Neural progenitor cell (in vitro differentiated cells): ENCODE measurements around the gene SRRM2. TPM values are rescaled to one million over a fixed set of nuclear protein-coding genes. Genes with fewer than 3 reads are reported as not detected.

Source experiments
- DNase-seq: peaks from one replicate; pipeline ENCODE4 v3.0.0-alpha.2; 2016; ENCODE audit warnings: low spot score
- H2AFZ ChIP-seq: fragments of 200-600 bp; sonication (generic); replicated peaks from 2 replicates; pipeline ENCODE4 v1.6.1; 2016; ENCODE audit warnings: antibody characterized with exemption
- H3F3A ChIP-seq: fragments of 200-600 bp; sonication (generic); 2 replicates; pipeline ENCODE4 v1.6.1; 2016; ENCODE audit warnings: antibody characterized with exemption, low read depth
- H3K27ac ChIP-seq: fragments of 200-600 bp; sonication (generic); 2 replicates; pipeline ENCODE4 v1.5.1; 2016; ENCODE audit warnings: mild to moderate bottlenecking
- H3K27me3 ChIP-seq: fragments of 200-600 bp; sonication (generic); 2 replicates; pipeline ENCODE4 v1.6.1; 2016; ENCODE audit warnings: mild to moderate bottlenecking, moderate library complexity
- H3K36me3 ChIP-seq: fragments of 200-600 bp; sonication (generic); 2 replicates; pipeline ENCODE4 v1.5.1; 2016
- H3K4me1 ChIP-seq: fragments of 200-600 bp; sonication (generic); 2 replicates; pipeline ENCODE4 v1.6.1; 2016; ENCODE audit warnings: mixed run types
- H3K4me2 ChIP-seq: fragments of 200-600 bp; sonication (generic); 2 replicates; pipeline ENCODE4 v1.6.1; 2016
- H3K4me3 ChIP-seq: fragments of 200-600 bp; sonication (generic); 2 replicates; pipeline ENCODE4 v1.5.1; 2016
- H3K79me2 ChIP-seq: fragments of 200-600 bp; sonication (generic); 2 replicates; pipeline ENCODE4 v1.6.1; 2016; ENCODE audit warnings: low read depth
- H3K9ac ChIP-seq: fragments of 200-600 bp; sonication (generic); 2 replicates; pipeline ENCODE4 v1.6.1; 2016
- H3K9me3 ChIP-seq: fragments of 200-600 bp; sonication (generic); 2 replicates; pipeline ENCODE4 v1.5.1; 2016; ENCODE audit warnings: low read depth
- H4K20me1 ChIP-seq: fragments of 200-600 bp; sonication (generic); 2 replicates; pipeline ENCODE4 v1.6.1; 2016; ENCODE audit warnings: low read depth
- H3K27ac Mint-ChIP-seq: 3 replicates; pipeline ENCODE4 v1.8.0; 2021; ENCODE audit warnings: mixed read lengths
- H3K27me3 Mint-ChIP-seq: 2 replicates; pipeline ENCODE4 v1.8.0; 2022; ENCODE audit warnings: low read depth, mild to moderate bottlenecking, inconsistent platforms, moderate library complexity, mixed read lengths; ENCODE audit not compliant: insufficient read depth
- H3K36me3 Mint-ChIP-seq: 3 replicates; pipeline ENCODE4 v1.8.0; 2021; ENCODE audit warnings: mixed read lengths
- H3K4me1 Mint-ChIP-seq: 3 replicates; pipeline ENCODE4 v1.8.0; 2021; ENCODE audit warnings: mixed read lengths
- H3K4me3 Mint-ChIP-seq: 3 replicates; pipeline ENCODE4 v1.8.0; 2021; ENCODE audit warnings: mild to moderate bottlenecking, moderate library complexity, mixed read lengths
- H3K9me3 Mint-ChIP-seq: 3 replicates; pipeline ENCODE4 v1.8.0; 2020; ENCODE audit warnings: mixed read lengths
- CTCF ChIP-seq: fragments of 200-600 bp; sonication (generic); IDR thresholded peaks from 2 replicates; pipeline ENCODE4 v1.5.1; 2017; ENCODE audit warnings: antibody characterized with exemption, mild to moderate bottlenecking
- EZH2 ChIP-seq: fragments of 200-600 bp; sonication (generic); IDR thresholded peaks from 2 replicates; pipeline ENCODE4 v1.6.1; 2017; ENCODE audit warnings: antibody characterized with exemption, mild to moderate bottlenecking, moderate library complexity
- EZH2phosphoT487 ChIP-seq: fragments of 200-600 bp; sonication (generic); IDR thresholded peaks from 2 replicates; pipeline ENCODE4 v1.6.1; 2017; ENCODE audit warnings: antibody characterized with exemption
- total RNA-seq: library from RNA; depleted of rRNA; stranded (reverse); fragments of >200 nt; gene quantifications from 2 replicates; pipeline ENCODE4 v1.2.3, GENCODE V29; 2015; ENCODE audit warnings: low replicate concordance

SRRM2 gene
- total RNA-seq, 1 donor from 2014 or later = 82.3 TPM

- no peaks in the 10 kb centered on the region for H3K36me3 ChIP-seq
- H4K20me1 ChIP-seq = no peaks in the 10 kb centered on the region
- H3K79me2 ChIP-seq = no peaks in the 10 kb centered on the region
- no peaks in the 10 kb centered on the region for H3K36me3 Mint-ChIP-seq
- H3K4me1 ChIP-seq = no peaks in the 10 kb centered on the region
- H3K27me3 Mint-ChIP-seq = no peaks in the 10 kb centered on the region
- no peak overlapping the region for H3K27ac Mint-ChIP-seq
- H3K4me3 ChIP-seq = no peak overlapping the region
- no peak overlapping the region for H3K4me2 ChIP-seq
- H2AFZ ChIP-seq = no peak overlapping the region
- DNase-seq = no peak
- no peak for TF ChIP-seq CTCF
- no peak for TF ChIP-seq EZH2
- TF ChIP-seq EZH2phosphoT487 = no peak
- no peaks in the 10 kb centered on the region for H3F3A ChIP-seq
- H3K9me3 ChIP-seq = no peaks in the 10 kb centered on the region
- no peak overlapping the region for H3K27ac ChIP-seq
- no peak overlapping the region for H3K4me3 Mint-ChIP-seq
- no peaks in the 10 kb centered on the region for H3K27me3 ChIP-seq
- no peaks in the 10 kb centered on the region for H3K9me3 Mint-ChIP-seq
- H3K9ac ChIP-seq = no peak overlapping the region
- no peaks in the 10 kb centered on the region for H3K4me1 Mint-ChIP-seq
Measured at GRCh38 chr16:2704983-2705275, 47.5 kb upstream of the SRRM2 start.

GRCh38 chr16:2705351-2705750 lies 47.1 kb upstream of the SRRM2 start:
- Histone ChIP-seq H2AFZ (no peak overlapping the region), H3K9ac (no peak overlapping the region), H3K36me3 (no peaks in the 10 kb centered on the region), H3K27me3 (no peaks in the 10 kb centered on the region), H3F3A (no peaks in the 10 kb centered on the region), H3K4me3 (no peak overlapping the region), H3K4me1 (no peaks in the 10 kb centered on the region), H3K4me2 (no peak overlapping the region), H3K79me2 (no peaks in the 10 kb centered on the region), H4K20me1 (no peaks in the 10 kb centered on the region), H3K27ac (no peak overlapping the region), H3K9me3 (no peaks in the 10 kb centered on the region)
- H3K9me3 Mint-ChIP-seq = no peaks in the 10 kb centered on the region
- no peaks in the 10 kb centered on the region for H3K4me1 Mint-ChIP-seq
- TF ChIP-seq EZH2 (no peak), EZH2phosphoT487 (no peak), CTCF (no peak)
- no peaks in the 10 kb centered on the region for H3K27me3 Mint-ChIP-seq
- no peaks in the 10 kb centered on the region for H3K36me3 Mint-ChIP-seq
- DNase-seq = no peak
- no peak overlapping the region for H3K27ac Mint-ChIP-seq
- H3K4me3 Mint-ChIP-seq = no peak overlapping the region

- TF ChIP-seq EZH2phosphoT487 = no peak
- TF ChIP-seq CTCF = no peak
- no peak for TF ChIP-seq EZH2
- no peaks in the 10 kb centered on the region for H3K9me3 Mint-ChIP-seq
Measured at GRCh38 chr16:2706085-2706484, 46.4 kb upstream of the SRRM2 start.

More at GRCh38 chr16:2706085-2706484, 46.4 kb upstream of the SRRM2 start:
- Histone ChIP-seq H4K20me1 (no peaks in the 10 kb centered on the region), H3K9ac (no peak overlapping the region), H2AFZ (no peak overlapping the region), H3K79me2 (no peaks in the 10 kb centered on the region), H3K4me1 (no peaks in the 10 kb centered on the region), H3K27ac (no peak overlapping the region), H3K27me3 (no peaks in the 10 kb centered on the region), H3K4me3 (no peak overlapping the region), H3K4me2 (no peak overlapping the region), H3K9me3 (no peaks in the 10 kb centered on the region), H3F3A (no peaks in the 10 kb centered on the region), H3K36me3 (no peaks in the 10 kb centered on the region)
- H3K4me1 Mint-ChIP-seq = no peaks in the 10 kb centered on the region
- no peaks in the 10 kb centered on the region for H3K27me3 Mint-ChIP-seq
- no peak overlapping the region for H3K27ac Mint-ChIP-seq
- H3K4me3 Mint-ChIP-seq = no peak overlapping the region
- no peaks in the 10 kb centered on the region for H3K36me3 Mint-ChIP-seq
- no peak for DNase-seq
